Measurements from ENCODE around the gene DOLK.

The DOLK gene

DNA sequence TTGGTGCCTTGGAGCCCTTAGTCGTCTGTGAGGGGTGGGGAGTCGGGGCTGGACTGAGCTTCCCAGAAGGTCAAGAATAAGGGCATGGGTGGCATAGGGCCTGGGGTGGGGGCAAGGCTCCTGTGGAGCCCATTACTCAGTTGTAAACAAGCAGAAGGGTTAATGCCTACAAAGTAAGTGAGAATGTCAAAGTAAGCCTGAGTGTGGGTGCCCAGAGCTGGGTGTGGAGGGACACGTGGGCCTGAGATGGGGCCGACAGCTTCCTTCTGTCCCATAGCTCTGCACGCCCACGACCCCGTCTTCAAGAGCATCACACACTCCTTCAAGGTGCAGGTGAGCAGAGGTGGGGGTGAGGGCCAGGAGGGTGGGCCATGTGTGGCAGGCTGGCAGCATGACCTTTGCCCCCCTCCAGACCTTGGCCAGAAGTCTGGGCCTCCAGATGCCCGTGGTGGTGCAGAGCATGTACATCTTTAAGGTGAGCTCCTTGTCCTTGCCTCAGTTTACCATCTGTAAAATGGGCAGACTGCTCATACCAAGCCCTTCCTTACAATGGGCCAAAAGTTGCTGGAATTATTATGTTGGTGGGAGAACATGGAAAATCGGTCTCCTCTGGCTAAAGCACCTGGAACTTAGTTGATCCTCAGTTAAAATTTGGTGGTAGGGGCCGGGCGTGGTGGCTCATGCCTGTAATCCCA, 11.1 kb downstream of the DOLK start:
- in situ Hi-C loops (cut with MboI; ENCODE audit: low sequenced_read_pairs), result no loop called here

DNA sequence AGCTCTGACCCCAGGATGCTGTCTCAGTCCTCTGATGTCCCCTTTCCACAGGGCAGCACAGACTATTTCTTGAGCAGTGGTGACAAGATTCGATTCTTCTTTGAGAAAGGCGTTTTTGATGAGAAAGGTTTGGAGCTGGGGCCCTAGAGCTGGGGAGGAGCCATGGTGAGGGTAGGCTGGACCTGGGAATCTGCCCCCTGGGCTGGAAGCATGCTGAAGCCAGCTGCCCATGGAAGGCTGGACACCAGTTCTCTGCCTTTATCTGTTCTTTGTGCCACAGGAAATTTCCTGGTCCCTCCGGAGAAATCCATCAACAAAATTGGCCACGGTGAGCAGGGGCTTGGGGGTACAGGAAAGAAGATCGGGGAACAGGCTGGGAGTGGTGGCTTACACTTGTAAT, 13.7 kb downstream of the DOLK start:
- in situ Hi-C loops (cut with MboI; ENCODE audit: low sequenced_read_pairs), result no loop called here

DNA sequence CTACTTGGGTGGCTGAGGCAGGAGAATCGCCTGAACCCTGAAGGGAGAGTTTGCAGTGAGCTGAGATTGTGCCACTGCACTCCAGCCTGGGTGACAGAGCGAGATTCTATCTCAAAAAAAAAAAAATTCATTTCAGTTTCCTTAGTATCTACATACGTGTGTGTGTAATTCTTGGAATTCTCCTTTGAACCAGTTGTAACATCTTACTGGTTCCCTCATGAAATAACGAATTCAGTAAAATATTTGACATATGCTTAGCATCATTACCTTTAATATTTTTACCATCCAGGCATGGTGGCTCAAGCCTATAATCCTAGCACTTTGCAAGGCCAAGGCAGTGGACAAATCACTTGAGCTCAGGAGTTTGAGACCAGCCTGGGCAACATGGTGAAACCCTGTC, 17.8 kb downstream of the DOLK start:
- in situ Hi-C loops (cut with MboI; ENCODE audit: low sequenced_read_pairs), result no loop called here

GRCh38 chr9:128928624-128929023, 18.8 kb downstream of the DOLK start:
- in situ Hi-C loops (cut with MboI; ENCODE audit: low sequenced_read_pairs), result no loop called here

- in situ Hi-C loops (cut with MboI; ENCODE audit: low sequenced_read_pairs), result no loop called here
These were observed 19.5 kb downstream of the DOLK start for GRCh38 chr9:128927731-128928411.

GRCh38 chr9:128923493-128923883, 23.9 kb downstream of the DOLK start:
- in situ Hi-C loops (cut with MboI; ENCODE audit: low sequenced_read_pairs), result no loop called here

DNA sequence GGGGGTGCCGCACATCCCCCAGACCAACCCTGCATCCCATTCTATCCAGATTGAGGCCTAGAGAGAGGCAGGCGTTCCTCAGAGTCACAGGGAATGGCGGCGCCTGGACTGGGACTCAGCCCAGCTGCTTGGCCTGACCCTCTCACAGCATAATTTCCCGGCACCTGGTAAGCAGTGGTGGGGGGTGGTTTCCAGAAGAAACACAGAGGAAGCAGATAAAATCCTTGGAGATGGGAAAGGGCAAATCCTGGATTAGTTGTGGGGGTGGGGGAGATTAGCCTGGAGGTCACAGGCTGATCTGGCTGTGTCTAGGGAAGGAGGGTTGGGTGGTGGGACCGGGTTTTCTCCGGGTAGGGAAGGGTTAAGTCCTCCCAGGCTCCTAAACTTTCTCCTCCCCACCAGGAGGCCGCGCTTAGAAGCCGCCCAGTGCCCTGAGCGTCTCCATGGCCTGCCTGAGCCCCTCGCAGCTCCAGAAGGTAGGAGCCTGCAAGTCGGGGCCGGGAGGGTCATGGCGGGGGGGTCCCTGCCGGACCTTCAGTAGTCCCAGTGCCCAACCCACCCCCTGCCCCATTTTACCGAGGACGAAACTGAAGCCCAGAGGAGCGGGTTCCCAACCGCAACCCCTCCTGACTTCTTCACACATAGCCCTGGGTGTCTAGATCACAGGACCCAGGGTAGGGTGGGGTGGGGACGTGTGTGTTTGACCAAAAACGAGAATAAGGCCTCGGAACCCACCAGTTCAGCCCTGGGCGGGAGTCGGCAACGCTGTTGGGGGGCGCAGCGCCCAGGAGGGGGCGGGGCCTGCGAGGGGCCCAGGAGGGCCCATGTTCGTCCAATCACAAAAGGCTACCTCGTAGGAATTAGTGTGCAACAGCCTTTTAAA, 25.3 kb downstream of the DOLK start:
- in situ Hi-C loops (cut with MboI; ENCODE audit: low sequenced_read_pairs), result no loop called here

GRCh38 chr9:128920381-128921058, 26.9 kb downstream of the DOLK start, which contains the start of gene PHYHD1:
TSS of gene PHYHD1 (plus strand) at chr9:128920982. CDS start at chr9:128922324, 1,342 bp downstream.
- in situ Hi-C loops (cut with MboI; ENCODE audit: low sequenced_read_pairs), result no loop called here

DNA sequence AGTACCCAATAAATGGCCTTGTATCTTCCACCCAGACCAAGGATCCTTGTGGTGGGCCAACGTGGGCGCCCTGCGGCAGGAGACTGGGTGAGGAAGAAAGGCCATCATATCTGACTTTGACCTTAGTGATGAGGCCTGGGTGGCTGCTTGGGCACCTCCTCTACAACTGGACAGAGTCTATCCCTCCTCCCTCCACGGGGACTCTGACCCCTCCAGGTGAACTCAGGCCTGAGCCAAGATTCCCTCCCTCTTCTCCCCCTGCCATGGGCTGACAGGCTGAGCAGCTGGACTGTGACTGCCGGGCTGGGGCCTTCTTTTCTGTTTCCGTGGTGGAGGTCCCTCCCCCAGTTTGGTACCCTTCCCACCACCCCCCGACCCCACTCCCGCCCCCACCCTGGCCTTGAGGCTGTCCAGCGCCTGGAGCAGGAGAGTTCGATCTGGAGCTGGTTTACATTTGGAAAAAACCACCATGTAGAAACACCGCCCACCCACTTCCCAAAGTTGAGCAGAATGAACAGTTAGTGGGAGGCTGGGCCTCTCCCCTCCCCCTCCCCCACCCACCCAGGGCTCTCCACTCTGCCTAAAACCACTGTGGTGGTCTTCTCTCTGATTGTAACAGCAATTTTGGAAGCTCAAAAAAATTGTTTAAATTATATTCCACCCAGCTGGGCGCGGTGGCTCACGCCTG, 27.9 kb downstream of the DOLK start:
- in situ Hi-C loops (cut with MboI; ENCODE audit: low sequenced_read_pairs), result no loop called here

DNA sequence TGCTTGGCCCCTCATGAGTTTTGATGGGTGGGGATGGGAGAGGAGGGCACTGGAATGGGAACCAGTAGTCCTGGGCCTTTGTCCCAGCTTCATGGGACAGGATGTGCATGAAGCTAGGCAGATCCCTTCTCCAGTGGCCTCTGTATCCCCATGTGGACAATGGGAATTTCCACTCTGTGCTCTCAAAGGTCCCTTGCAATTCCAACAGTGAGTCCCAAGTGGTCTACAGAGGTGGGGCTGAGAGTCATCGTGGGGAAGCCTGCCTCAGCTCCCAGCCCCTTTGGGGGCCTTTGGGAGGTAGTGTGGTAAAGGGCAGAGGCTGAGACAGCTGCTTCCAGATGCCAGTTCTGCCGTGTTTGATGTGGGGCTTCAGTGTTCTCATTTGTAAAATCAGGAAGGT, 28.5 kb downstream of the DOLK start:
- in situ Hi-C loops (cut with MboI; ENCODE audit: low sequenced_read_pairs), result no loop called here

DNA sequence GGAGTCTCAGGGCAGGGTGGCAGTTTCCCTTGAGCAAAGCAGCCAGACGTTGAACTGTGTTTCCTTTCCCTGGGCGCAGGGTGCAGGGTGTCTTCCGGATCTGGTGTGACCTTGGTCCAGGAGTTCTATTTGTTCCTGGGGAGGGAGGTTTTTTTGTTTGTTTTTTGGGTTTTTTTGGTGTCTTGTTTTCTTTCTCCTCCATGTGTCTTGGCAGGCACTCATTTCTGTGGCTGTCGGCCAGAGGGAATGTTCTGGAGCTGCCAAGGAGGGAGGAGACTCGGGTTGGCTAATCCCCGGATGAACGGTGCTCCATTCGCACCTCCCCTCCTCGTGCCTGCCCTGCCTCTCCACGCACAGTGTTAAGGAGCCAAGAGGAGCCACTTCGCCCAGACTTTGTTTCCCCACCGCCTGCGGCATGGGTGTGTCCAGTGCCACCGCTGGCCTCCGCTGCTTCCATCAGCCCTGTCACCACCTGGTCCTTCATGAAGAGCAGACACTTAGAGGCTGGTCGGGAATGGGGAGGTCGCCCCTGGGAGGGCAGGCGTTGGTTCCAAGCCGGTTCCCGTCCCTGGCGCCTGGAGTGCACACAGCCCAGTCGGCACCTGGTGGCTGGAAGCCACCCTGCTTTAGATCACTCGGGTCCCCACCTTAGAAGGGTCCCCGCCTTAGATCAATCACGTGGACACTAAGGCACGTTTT, 30.1 kb downstream of the DOLK start:
- in situ Hi-C loops (cut with MboI; ENCODE audit: low sequenced_read_pairs), result no loop called here

DNA sequence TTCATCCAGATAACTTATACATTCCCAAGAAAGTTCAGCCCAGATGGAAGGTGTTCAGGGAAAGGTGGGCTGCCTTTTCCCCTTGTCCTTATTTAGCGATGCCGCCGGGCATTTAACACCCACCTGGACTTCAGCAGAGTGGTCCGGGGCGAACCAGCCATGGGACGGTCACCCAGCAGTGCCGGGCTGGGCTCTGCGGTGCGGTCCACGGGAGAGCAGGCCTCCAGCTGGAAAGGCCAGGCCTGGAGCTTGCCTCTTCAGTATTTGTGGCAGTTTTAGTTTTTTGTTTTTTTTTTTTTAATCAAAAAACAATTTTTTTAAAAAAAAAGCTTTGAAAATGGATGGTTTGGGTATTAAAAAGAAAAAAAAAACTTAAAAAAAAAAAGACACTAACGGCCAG, 30.7 kb downstream of the DOLK start:
- in situ Hi-C loops (cut with MboI; ENCODE audit: low sequenced_read_pairs), result no loop called here

GRCh38 chr9:128916204-128916603, 31.2 kb downstream of the DOLK start:
- in situ Hi-C loops (cut with MboI; ENCODE audit: low sequenced_read_pairs), result no loop called here

GRCh38 chr9:128913995-128914772, 33.2 kb downstream of the DOLK start:
- in situ Hi-C loops (cut with MboI; ENCODE audit: low sequenced_read_pairs), result no loop called here

GRCh38 chr9:128913048-128913900, 34.1 kb downstream of the DOLK start:
- in situ Hi-C loops (cut with MboI; ENCODE audit: low sequenced_read_pairs), result no loop called here

DNA sequence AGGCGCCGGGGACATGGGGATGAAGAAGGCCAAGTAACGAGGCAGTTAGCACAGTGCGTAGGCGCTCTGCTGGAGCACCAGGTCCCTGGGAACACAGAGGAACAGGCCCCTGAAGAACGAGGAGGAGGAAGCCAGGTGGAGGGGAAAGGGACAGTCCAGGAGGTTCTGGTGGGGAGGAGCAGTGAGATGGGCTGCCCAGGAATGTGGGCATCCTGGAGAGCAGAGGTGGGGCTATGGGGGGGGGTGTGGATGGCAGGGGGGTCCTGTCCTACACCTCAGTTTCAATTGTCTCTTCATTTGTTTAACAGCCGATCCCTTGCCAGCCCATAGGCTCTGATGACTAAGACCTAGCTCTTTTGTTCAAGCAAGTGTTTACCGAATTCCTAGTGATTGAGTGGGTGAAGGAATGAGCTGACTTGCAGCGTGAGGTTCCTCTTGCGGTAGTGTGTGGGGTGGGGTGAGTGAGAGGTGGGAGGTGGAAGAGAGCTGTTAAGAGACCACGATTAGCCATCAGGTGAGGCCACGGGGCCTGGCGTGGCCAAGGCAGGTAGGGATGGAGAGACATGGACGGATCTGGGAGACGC, 35.0 kb downstream of the DOLK start:
- in situ Hi-C loops (cut with MboI; ENCODE audit: low sequenced_read_pairs), result no loop called here

DNA sequence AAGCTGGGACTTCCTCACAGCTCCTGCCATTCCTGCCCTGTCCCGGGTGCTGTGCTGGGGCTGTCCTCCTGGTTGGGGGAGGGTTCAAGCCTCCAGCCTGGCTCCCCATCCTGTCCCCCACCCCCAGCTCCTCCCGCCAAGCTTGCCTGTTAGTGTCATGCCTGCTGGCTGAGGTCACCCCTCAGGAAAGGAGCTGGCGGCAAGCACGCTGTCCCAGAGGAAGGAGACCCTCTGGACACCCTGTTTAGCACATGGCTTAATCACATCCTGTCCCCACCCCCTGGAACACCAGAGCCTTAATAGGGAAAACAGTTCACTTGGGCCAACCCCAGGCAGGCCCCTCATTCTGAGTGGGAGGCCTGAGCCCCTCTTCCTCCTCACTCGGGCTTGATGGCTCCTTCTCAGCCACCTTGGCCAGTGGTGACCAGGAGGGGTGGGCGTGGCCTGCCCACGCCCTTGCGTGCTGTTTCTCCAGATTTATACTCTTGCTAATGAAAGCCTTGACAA, 35.8 kb downstream of the DOLK start:
- in situ Hi-C loops (cut with MboI; ENCODE audit: low sequenced_read_pairs), result no loop called here

DNA sequence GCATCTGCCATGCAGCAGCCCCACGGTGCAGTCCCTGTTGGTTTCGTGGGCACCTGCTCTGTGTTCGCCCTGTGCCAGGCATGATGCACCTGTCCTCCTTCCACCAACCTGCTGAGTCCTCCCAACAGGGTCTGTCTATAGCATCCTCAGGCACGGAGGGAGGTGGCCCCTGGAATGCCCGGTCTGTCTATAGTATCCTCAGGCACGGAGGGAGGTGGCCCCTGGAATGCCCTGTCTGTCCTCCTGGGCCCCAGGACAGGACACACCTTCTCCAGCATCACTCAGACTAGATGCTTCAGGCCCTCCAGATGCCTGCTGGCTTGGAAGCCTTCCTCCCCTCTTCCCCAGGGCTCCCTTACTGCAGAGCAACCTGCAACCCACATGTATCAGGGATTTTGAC, 36.5 kb downstream of the DOLK start:
- in situ Hi-C loops (cut with MboI; ENCODE audit: low sequenced_read_pairs), result no loop called here
